OCI-M2 (cell line): ENCODE measurements around the gene FNDC10.

Experiments used
- DNase-seq: peaks from one replicate; lab custom pipeline; 2025; ENCODE audit not compliant: unreplicated experiment; lab: John Stamatoyannopoulos, UW

Gene FNDC10

DNA sequence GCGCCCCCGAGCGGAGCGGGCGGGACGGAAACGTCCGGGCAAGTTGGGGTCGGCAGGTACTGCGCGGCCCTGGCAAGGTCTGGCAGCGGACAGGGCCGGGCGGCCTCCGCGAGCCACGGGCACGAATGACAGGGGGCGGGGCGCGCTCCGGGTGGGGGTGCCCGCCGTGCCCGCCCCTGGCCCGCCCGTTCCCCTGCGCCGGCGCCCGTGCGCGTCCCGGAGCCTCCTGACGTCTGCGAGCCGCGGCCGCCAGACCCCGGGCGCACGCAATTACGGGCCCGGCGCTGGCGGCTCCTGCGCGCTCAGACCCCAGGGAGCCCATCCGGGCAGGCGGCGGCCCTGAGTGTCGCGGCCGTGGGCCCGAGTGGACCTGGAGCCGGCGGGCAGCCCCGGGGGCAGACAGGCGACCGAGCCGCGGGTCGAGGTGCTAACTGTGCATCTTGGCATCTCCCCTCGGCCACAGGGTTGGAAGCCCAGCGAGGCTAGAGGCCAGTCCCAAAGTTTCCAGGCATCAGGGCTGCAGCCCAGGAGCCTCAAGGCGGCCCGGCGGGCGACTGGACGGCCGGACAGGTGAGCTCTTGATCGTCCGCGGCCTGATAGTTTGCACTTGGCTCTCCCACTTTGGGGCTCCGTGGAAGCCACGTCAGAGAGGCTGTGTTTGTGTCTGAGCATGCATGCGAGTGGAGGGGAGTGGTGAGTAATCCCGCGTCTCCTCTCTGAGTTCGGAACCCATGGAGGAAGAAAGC lies 16.3 kb upstream of the FNDC10 start:
- no peak for DNase-seq

DNA sequence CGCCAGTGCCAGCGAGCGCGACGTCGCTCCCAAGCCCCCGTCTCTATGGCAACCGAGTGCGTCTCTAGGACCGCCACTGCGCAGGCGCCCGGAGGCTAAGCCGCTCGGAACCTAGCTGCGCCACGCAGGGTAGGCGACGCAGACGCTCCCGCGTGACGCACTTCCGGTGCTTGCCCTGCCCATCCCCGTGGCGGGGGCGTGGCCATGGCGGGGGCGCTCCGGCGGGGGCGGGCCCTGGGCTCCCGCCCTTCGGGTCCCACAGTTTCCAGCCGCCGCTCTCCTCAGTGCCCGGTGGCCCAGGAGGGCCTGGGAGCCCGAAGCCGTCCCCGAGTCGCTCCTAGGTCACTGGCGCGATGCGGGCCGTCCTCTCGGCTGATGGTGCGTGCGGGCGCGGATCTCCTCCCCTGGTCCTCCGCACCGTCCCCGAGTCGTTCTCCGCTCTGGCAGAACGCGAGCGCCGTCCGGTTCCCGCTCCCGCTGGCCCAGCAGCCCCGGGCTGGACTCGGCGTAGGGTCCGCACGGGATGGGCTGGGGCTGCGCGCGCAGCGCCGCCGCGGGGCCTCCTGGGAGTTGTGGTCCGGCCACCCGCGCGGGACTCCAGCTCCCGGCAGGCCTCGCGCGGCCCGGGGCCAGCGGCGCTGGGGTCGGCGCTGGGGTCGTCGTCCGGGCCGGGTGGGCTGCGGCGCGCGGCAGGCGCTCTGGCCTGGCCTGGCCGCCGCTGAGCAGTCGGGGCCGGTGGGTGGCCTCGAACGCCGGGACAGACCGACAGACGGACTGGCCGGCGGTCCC lies 15.5 kb upstream of the FNDC10 start, which contains the start of gene MIB2:
Gene MIB2, plus strand, starts transcription at position 245 of the 789 bp plus-strand sequence. CDS start 7,953 bp downstream, outside the sequence.
- peak; percentile 76 for DNase-seq

DNA sequence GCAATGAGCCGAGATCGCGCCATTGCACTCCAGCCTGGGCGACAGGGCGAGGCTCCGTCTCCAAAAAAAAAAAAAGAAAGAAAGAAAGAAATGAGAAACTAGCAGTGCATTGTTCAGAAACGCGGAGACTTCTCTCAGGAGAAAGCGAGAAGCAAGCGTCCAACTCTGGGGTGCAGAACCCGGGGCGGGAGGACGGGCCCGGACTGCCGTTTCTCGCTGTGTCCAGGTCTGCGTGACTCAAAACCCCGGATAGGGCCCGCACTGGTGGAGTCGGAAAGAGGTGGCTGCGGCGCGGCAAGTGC lies 15.0 kb upstream of the FNDC10 start:
- no peak for DNase-seq

DNA sequence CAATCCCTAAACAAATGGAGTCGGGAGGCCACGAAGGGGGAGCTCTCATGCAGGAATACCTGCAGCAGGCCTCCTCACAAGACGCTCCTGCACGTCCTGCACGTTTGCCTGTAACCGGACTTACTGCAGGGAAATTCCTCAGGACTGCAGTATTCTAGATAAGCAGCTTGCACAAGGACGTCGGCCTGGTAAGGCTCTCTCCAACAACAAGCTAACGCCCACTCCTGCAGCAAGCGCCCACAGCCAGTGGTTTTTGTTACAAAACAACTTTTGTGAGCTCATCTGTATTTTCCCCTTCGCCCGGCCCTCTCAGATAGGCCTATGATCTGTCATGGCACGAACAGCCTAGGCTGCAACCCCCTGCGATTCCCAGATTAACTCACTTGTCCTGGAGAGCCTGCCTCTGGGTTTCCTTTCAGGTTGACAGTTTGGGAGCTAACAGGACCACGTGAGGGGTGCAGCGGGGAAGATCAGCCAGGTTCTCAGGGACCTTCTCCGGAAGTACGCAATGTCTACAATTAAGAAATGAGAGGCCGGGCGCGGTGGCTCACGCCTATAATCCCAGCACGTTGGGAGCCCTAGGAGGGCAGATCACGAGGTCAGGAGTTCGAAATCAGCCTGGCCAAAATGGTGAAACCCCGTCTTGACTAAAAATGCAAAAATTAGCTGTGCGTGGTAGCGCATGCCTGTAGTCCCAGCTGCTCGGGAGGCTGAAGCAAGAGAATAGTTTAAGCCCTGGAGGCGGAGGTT lies 14.4 kb upstream of the FNDC10 start:
- DNase-seq: peak; percentile 63

DNA sequence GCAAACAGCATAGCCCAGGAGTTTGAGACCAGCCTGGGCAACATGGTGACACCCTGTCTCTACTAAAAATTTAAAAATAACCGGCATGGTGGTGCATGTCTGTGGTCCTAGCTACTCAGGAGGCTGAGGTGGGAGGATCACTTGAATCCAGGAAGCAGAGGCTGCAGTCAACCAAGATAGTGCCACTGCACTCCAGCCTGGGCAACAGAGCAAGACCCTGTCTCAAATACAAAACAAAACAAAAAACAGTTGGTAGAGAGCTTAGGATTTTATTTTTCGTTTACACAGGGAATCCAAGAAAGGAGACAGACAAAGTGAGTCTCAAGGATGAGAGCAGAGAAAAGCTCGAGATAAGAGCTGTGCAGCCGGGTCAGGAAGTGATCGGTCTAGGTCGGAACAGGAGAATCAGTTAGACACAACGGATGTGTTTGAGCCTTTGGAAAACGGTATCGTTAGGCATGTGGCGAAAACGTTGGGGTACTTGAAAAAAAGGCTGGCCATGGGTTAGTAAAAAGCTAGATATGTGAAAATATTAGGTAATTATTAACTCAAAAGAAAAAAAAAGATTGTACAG lies 13.7 kb upstream of the FNDC10 start:
- no peak for DNase-seq

DNA sequence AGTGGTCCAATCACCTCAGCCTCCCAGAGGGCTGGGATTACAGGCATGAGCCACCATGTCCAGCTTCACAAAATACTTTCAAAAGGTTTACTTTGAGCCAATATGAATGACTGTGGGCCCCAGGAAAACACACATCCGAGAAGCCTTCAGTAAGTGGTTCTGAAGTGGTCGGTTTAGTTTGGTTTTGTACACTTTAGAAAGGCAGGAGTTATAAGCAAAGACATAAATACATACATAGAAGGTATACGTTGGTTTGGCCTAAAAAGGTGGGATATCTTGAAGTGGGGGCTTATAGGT lies 12.1 kb upstream of the FNDC10 start:
- no peak for DNase-seq

DNA sequence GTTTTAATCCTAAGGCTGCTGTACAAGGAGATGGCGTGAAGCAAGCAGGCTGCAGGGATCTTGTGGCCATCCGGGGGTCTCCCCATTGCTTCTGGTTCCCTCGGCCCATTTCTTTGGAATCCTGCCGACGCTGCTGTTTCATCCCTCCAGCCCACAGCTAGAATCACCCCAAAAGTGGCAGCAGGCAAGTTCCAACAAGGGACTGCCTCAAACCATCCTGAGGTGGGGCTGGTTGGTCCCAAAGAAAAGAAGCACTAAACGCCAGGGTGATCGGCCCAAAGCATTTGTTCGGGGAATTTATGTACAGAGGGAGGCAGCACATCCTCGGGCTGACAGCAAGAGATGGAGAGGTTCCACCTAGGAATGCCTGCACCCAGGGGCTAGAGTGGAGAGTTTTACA lies 10.9 kb upstream of the FNDC10 start:
- DNase-seq: no peak

DNA sequence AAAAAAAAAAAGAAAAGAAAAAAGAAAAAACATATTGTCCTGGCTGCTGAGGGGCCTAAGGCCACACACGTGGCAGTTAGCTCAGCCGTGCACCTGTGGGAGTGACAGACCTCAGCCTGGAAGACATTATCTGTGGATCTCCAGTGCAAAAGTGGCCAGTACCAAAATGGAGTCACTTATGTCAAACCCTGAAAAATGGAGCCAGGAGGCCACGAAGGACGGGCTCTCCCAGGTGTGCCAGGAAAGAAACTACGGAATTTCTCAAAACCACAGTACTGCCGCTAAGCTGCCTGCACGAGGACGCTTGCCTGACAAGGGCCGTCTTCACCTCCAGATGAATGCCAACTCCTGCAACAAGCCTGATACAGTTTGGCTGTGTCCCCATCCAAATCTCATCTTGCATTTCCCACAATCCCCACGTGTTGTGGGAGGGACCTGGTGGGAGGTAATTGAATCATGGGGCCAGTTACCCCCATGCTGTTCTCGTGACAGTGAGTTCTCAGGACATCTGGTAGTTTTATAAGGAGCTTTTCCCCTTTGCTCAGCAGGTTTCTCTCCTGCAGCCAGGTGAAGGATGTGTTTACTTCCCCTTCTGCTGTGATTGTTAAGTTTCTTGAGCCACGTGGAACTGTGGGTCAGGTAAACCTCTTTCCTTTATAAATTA lies 10.0 kb upstream of the FNDC10 start:
- DNase-seq: no peak

DNA sequence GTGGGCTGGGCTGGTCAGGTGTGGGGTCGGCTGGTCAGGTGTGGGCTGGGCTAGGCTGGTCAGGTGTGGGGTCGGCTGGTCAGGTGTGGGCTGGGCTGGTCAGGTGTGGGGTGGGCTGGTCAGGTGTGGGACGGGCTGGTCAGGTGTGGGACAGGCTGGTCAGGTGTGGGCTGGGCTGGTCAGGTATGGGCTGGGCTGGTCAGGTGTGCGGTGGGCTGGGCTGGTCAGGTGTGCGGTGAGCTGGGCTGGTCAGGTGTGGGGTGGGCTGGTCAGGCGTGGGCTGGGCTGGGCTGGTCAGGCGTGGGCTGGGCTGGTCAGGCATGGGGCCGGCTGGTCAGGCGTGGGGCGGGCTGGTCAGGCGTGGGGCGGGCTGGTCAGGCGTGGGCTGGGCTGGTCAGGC lies 6.3 kb upstream of the FNDC10 start:
- no peak for DNase-seq

DNA sequence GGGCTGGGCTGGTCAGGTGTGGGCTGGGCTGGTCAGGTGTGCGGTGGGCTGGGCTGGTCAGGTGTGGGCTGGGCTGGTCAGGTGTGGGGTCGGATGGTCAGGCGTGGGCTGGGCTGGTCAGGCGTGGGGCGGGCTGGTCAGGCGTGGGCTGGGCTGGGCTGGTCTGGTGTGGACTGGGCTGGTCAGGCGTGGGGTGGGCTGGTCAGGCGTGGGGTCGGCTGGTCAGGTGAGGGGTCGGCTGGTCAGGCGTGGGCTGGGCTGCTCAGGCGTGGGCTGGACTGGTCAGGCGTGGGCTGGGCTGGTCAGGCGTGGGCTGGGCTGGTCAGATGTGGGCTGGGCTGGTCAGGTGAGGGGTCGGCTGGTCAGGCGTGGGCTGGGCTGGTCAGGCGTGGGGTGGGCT lies 5.8 kb upstream of the FNDC10 start:
- DNase-seq: no peak

DNA sequence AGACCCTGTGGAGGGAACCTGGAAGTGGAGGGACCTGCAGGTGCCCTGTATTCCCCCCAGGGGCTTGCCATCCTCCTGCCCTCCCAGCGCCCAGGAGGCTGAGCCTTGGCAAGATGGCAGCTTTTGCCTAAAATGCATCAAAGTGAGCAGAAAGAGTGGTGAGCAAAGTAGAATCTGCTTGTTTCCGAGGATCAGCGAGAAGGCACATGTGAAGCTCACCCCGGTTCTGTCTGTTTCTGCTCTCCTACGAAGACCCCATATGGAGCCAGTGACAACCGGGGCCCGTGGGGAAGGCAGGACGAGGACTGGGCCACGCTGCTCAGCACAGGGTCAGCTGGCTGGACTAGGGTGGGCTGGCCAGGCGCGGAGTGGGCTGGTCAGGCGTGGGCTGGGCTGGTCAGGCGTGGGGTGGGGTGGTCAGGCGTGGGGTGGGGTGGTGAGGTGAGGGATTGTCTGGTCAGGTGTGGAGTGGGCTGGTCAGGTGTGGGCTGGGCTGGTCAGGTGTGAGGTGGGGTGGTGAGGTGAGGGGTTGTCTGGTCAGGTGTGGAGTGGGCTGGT lies 5.2 kb upstream of the FNDC10 start:
- DNase-seq: no peak

DNA sequence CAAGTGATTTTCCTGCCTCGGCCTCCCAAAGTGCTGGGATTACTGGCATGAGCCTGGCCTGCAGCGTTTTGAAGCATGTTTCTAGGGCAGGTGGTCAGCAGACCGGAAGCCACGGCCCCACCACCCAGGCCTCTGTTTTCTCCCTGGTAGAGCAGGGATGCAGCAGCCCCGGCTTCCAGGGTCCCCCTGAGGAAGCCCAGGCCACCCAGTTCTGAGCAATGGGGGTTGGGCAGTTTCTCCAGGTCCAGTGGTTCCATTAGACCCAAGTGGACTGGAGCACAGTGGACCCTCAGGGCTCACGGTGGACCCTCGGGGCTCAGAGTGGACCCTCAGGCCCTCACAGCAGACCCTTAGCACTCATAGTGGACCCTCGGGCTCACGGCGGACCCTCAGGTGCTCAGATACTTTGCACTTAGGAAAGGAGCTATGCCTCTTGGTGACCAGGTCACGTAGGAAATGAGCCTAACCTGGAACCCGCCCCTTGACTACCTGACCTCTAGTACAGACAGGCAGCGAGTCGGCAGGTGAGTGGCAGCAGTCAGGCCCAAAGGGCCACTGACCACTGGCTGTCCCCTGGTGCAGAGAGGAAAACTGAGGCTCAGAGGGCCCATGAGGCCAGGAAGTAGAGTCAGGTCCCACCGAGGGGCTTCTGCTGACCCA lies 4.6 kb upstream of the FNDC10 start:
- no peak for DNase-seq

DNA sequence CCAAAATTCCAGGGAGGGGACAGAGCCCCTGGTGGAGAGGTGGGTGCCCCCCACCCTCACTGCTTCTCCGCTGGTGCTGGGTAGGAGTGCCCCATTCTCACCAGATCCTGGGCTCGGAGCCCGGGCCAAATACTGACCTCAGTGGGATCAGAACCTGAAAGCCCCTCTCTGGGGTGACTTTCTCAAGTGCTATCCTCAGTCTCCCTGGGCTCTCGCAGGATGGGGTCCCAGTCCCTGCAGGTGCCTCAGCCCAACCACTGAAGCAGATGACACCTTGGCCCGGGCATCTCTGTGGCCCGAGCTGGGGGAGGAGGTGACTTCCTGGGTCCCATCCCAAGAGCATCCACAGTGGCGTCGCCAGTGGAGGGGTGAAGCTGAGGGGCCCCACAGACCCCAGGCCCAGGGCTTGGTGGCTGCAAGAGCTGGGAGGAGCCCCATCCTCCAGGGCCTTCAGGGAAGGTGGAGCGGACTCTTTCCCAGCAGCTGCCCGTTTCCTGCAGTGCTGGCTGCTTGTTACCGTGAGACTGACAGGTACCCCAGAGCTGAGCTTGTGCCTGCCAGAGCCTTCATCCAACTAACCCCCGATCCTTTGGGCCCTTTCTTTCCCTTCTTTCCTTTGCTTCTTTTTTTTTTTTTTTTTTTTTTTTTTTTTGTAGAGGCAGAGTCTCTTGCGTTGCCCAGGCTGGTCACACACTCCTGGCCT lies 3.9 kb upstream of the FNDC10 start:
- no peak for DNase-seq

DNA sequence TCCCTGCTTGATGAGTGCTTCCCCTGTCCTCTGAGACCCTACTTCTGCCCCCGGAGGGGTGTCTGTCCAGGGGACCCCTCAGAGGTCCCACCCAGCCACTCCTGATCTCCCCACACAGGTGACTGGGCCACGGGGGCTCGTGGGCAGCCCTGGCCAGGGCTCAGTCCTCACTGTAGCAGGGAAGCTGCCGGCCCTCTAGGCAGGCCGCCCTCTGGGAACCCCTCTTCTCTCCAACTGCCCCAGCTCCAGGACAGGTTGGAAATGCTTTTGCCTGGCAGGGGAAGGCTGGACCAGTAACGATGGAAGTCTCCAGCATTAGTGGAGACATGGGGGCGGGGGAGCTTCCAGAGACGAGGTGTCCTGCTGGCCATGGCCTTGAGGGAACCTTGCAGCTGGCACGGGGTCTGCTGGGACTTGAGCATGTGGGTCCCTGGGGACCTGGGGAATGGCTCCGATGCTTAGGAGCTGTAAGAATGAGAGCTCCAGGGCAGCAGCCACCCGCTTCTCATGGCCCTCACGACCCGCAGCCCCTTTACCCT lies 3.1 kb upstream of the FNDC10 start:
- DNase-seq: no peak

DNA sequence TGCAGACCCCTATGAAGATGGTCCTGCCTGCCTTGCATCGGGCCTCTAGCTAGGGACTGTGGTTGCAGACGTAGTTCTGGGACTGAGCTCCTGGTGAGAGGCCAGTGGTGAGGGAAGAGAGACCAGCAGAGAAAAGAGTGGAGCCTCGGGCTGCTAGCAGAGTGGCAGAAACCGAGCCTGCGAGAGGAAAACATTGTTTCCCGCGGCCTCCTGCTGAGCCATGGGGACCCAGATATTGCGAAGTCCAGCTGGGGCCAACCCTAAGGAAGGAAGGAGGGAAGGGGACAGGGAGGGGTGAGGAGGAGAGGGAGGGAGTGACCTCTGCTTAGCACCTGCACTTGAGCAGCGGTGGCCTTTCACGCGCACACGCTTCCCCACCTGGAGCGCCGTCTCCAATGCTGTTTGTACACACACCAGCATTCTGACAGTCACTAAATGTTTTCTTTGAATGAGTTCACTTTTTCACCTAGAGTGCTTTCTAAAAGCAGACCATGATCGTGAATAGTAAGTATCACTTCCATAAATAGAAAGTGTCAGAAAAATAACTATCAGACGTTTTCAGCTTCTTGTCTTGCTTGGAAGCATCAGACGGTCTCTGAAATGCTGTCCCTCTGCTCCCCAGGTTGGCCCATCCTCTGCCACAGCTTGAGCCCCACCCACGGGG lies 2.5 kb upstream of the FNDC10 start:
- DNase-seq: no peak

DNA sequence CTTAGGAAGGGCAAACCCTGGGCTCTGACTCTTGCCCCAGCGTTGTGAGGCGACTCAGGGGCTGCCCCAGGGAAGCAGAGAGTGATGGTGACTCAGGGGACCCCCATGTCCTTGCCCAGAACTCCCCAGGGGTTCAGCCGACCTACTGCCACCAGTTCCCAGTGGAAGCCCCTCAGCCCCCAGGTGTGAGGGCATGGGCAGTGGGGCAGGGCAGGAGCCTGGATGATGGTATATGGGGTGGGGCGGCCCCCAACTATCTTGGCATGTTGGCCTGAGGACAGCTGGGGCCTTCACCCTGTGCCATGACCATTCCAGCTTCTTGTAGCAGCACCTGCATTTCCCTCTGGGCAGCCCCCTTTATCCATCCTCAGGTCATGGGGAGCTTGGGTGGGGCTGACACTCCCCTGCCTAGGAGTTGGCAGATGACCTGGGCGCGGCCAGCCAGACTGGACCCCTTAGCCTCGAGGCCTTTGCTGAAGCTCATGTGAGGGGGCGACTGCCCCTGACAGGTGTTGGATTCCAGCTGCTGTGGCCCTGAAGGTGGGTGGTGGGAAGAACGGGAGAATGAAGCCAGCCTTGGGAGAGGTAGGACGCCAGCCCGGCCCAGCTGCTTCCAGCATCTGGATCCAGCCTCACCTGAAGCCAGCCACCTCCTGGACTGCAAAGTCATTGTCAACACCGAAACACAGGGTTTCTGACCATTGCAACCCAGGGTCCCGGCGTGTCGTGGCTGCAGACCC lies 1.8 kb upstream of the FNDC10 start:
- DNase-seq: no peak

DNA sequence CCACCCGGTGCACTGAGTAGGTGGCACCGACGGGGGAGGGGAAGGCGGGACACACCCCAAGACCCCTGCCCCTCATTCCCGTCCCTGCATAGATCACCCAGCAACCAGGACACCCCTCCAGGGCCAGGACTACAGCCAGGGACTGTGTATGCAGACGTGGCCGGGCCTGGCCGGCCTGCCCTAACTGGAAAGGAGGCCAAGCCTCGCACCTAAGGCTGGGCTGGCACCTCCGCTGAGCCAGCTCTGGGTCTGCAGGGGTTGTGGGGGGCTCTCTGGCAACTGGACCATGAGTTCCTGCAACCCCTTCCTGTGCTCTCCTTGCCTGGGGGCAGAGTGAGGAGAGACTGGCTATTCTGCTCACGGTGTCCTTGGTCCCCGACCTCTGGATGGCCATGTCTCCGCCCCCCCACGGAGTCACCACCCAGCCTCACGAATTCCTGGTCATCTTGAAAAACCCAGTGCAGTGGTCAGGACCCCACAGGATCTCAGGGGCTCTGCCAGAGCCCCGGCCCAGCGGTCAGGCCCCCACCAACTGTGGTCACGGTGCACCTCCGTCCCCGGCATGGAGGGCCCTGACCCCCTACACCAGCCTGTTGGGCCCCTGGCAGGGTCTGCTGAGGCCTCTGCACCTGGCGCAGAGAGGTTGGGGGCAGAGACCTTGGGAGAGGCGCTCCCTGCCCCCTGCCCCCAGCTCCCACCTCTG lies 1.1 kb upstream of the FNDC10 start:
- no peak for DNase-seq
